Stomach (tissue), 4 donors: Measurements from ENCODE around the gene THOP1.

ENCODE experiments used
- EP300 ChIP-seq: sonication (generic); formaldehyde crosslinking; IDR thresholded peaks from one replicate; pipeline ENCODE4 v1.6.1; 2017; ENCODE audit warnings: antibody characterized with exemption
- POLR2AphosphoS5 ChIP-seq, 3 donors: sonication (generic); formaldehyde crosslinking; IDR thresholded peaks; one replicate each; pipeline ENCODE4 v1.6.1; 2016; ENCODE audit warnings: antibody characterized with exemption in 3 of 3

- TF ChIP-seq EP300 = no peak
- TF ChIP-seq POLR2AphosphoS5 (IDR thresholded peaks at IDR 0.05) = no peak
Measured at GRCh38 chr19:2822846-2823245, 37.5 kb downstream of the THOP1 start.
